Astrocyte of the spinal cord (primary cell): ENCODE results near the gene PRSS36.
"Not testable (repeated sequence)": the region's sequence is repeated elsewhere in the genome, so short reads cannot be mapped to it uniquely, and the experiment has no call there.

Experiments used
- DNase-seq: peaks from one replicate; pipeline ENCODE4 v3.0.0; 2011; ENCODE audit warnings: low read depth, low spot score
- H3K4me3 ChIP-seq: 2 replicates; pipeline ENCODE4 v1.5.1; 2011; ENCODE audit warnings: low read depth, mild to moderate bottlenecking, low read length, moderate library complexity
- CTCF ChIP-seq: IDR thresholded peaks from 2 replicates; pipeline ENCODE4 v1.5.1; 2012; ENCODE audit warnings: low read depth, mild to moderate bottlenecking, low read length, inconsistent platforms
- in situ Hi-C: cut with HindIII; loops from 2 replicates; pipeline ENCODE4 v1.10.0; 2017; ENCODE audit warnings: low sequenced_read_pairs

Gene PRSS36

GRCh38 chr16:31143011-31143693 is 6.7 kb downstream of the PRSS36 start:
- DNase-seq: no peak
- H3K4me3 ChIP-seq: no peak overlapping the region
- TF ChIP-seq CTCF: no peak
- in situ Hi-C loops: no loop called here

GRCh38 chr16:31142109-31143010 is 7.5 kb downstream of the PRSS36 start:
- in situ Hi-C loops: no loop called here
- TF ChIP-seq CTCF: peak; percentile 91
- peak overlapping the region; percentile 29 for H3K4me3 ChIP-seq
- peak; percentile 99 for DNase-seq

- DNase-seq: no peak
- TF ChIP-seq CTCF: no peak
- H3K4me3 ChIP-seq: peak overlapping the region; percentile 29
- in situ Hi-C loops: no loop called here
Measured at GRCh38 chr16:31141489-31142108, 8.3 kb downstream of the PRSS36 start.

DNA sequence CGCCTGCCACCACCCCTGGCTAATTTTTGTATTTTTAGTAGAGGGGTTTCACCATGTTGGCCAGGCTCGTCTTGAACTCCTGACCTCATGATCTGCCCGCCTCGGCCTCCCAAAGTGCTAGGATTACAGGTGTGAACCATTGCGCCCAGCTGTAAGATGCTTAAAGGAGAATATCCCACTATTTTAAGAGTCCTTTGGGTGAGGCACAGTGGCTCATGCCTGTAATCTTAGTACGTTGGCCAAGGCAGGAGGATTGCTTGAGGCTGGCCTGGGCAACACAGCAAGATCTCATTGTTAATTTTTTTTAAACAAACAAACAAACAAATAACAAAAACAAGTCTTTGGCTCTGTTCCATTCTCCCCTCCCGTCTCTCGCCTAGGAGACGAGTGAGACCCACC is 8.8 kb downstream of the PRSS36 start:
- in situ Hi-C loops, DNase-seq, H3K4me3 ChIP-seq: not testable (repeated sequence)

GRCh38 chr16:31138621-31139578 is 11.0 kb downstream of the PRSS36 start:
- peak; percentile 43 for DNase-seq
- in situ Hi-C loops: no loop called here
- no peak for TF ChIP-seq CTCF
- H3K4me3 ChIP-seq: no peak overlapping the region

- H3K4me3 ChIP-seq, DNase-seq, in situ Hi-C loops: not testable (repeated sequence)
Measured at GRCh38 chr16:31136822-31137499, 12.9 kb downstream of the PRSS36 start.
